Daoy (cell line): ENCODE results near the gene HDGFL2. TPM values are rescaled to one million over a fixed set of nuclear protein-coding genes. Genes with fewer than 3 reads are reported as not detected.
A peak's percentile ranks its signal among the peaks of the same experiment; 100 is the strongest.

Experiments
- DNase-seq: peaks from one replicate; pipeline ENCODE4 v3.0.0-alpha.2; 2015; ENCODE audit warnings: low read depth
- total RNA-seq: library from RNA; depleted of rRNA; stranded (reverse); fragments of >200 nt; shearing (Covaris generic); gene quantifications from 2 replicates; pipeline ENCODE4 v1.2.3, GENCODE V29; 2014

HDGFL2 gene
- total RNA-seq, 1 experiment from 2014 or later = 79.1 TPM

- no peak for DNase-seq
These were observed 7.1 kb upstream of the HDGFL2 start for GRCh38 chr19:4464815-4465581.

- DNase-seq = no peak
These were observed 4.3 kb upstream of the HDGFL2 start for GRCh38 chr19:4467835-4468234.

GRCh38 chr19:4471403-4472173, 509 bp upstream of the HDGFL2 start:
- DNase-seq = peak; percentile 100

GRCh38 chr19:4473011-4473762, 1.1 kb downstream of the HDGFL2 start:
- DNase-seq = no peak

- no peak for DNase-seq
These were observed 1.8 kb downstream of the HDGFL2 start for GRCh38 chr19:4473763-4474513.

GRCh38 chr19:4474514-4475022, 2.5 kb downstream of the HDGFL2 start:
- peak; percentile 59 for DNase-seq

GRCh38 chr19:4477034-4477801, 5.1 kb downstream of the HDGFL2 start:
- no peak for DNase-seq

GRCh38 chr19:4482721-4483364, 10.7 kb downstream of the HDGFL2 start:
- DNase-seq = no peak

GRCh38 chr19:4483385-4483784, 11.3 kb downstream of the HDGFL2 start:
- DNase-seq = no peak

GRCh38 chr19:4487572-4487971, 15.5 kb downstream of the HDGFL2 start:
- no peak for DNase-seq

- no peak for DNase-seq
These were observed 16.4 kb downstream of the HDGFL2 start for GRCh38 chr19:4488496-4488895.

GRCh38 chr19:4491446-4491845, 19.3 kb downstream of the HDGFL2 start:
- DNase-seq = no peak

- no peak for DNase-seq
These were observed 20.4 kb downstream of the HDGFL2 start for GRCh38 chr19:4492337-4493103.

- no peak for DNase-seq
These were observed 21.2 kb downstream of the HDGFL2 start for GRCh38 chr19:4493104-4493928.

GRCh38 chr19:4493929-4494690, 22.0 kb downstream of the HDGFL2 start:
- DNase-seq = no peak

- DNase-seq = no peak
These were observed 22.6 kb downstream of the HDGFL2 start for GRCh38 chr19:4494691-4495064.

- no peak for DNase-seq
These were observed 23.4 kb downstream of the HDGFL2 start for GRCh38 chr19:4495471-4495870.

- no peak for DNase-seq
These were observed 24.2 kb downstream of the HDGFL2 start for GRCh38 chr19:4496304-4496703.
